ENCODE data around the gene ATXN7L1.

DNA sequence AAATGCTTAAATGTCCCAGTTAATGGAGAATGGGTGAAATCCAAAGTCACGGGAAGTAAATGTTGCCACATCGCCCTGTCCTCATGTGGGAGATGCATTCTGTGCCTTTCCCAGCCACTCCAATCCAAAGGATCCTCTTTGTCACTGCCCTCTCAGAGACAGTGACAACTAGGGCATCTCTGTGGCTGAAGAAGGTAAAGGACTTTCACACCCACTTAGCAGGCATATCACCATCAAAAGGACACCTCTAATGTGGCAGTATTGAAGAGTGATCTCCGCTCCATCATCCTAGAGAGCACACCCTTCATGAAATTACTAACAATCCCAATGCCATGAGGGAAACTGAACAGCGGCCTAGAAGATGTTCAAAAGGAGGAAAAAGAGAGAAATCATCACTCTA lies 13.6 kb downstream of the ATXN7L1 start:
- no peak for TF ChIP-seq GATA2 (IDR thresholded peaks at IDR 0.05; ENCODE audit: low read depth, low read length)
- no peak for TF ChIP-seq GATA3 (IDR thresholded peaks at IDR 0.05; ENCODE audit: low read depth, low read length)

All from SH-SY5Y (cell line).